ENCODE measurements around the gene PYY. TPM values are rescaled to one million over a fixed set of nuclear protein-coding genes. Genes with fewer than 3 reads are reported as not detected.

The PYY gene
- total and polyA plus RNA-seq, 4 donors: 0.05 to 0.25 TPM; not detected in 2

- no peak overlapping the region for H3K27ac ChIP-seq (ENCODE audit: low read depth in 1 of 2, low read length in 1 of 2)
- H3K4me1 ChIP-seq (ENCODE audit: control insufficient read depth in 5 of 5, insufficient read depth in 5 of 5, low read length in 5 of 5): peaks cover 0 to 9% (median 3%) of the 10 kb centered on the region in 5 donors
- DNase-seq (no peak), ATAC-seq (ENCODE audit: insufficient read depth, low FRiP score) (no peak)
- 21 to 23% methylated on average over 5 of the region's 5 CpGs for WGBS, 2 donors
- H3K36me3 ChIP-seq (ENCODE audit: control insufficient read depth in 4 of 4, insufficient read depth in 4 of 4, low read length in 4 of 4): no peaks in the 10 kb centered on the region
- no peak for TF ChIP-seq CTCF (IDR thresholded peaks at IDR 0.05; ENCODE audit: control extremely low read depth, extremely low read depth)
- H3K9ac ChIP-seq (ENCODE audit: insufficient read depth in 1 of 2, low read length in 2 of 2): no peak overlapping the region
- H3K4me3 ChIP-seq: no peak overlapping the region
- no peaks in the 10 kb centered on the region for H3K9me3 ChIP-seq (ENCODE audit: control insufficient read depth in 4 of 4, insufficient read depth in 3 of 4, low read length in 3 of 4)
- H3K27me3 ChIP-seq (ENCODE audit: control insufficient read depth in 3 of 3, insufficient read depth in 3 of 3, low read length in 2 of 3): peaks cover 0 to 41% (median 36%) of the 10 kb centered on the region in 3 donors
These were observed 29.4 kb upstream of the PYY start for GRCh38 chr17:43983196-43983514.

GRCh38 chr17:43982171-43982570 lies 28.4 kb upstream of the PYY start:
- Histone ChIP-seq H3K27me3 (ENCODE audit: control insufficient read depth in 3 of 3, insufficient read depth in 3 of 3, low read length in 2 of 3) (peaks cover 0 to 36% (median 36%) of the 10 kb centered on the region in 3 donors), H3K4me3 (no peak overlapping the region), H3K36me3 (ENCODE audit: control insufficient read depth in 4 of 4, insufficient read depth in 4 of 4, low read length in 4 of 4) (no peaks in the 10 kb centered on the region), H3K9ac (ENCODE audit: insufficient read depth in 1 of 2, low read length in 2 of 2) (no peak overlapping the region), H3K27ac (ENCODE audit: low read depth in 1 of 2, low read length in 1 of 2) (no peak overlapping the region), H3K9me3 (ENCODE audit: control insufficient read depth in 4 of 4, insufficient read depth in 3 of 4, low read length in 3 of 4) (no peaks in the 10 kb centered on the region), H3K4me1 (ENCODE audit: control insufficient read depth in 5 of 5, insufficient read depth in 5 of 5, low read length in 5 of 5) (peaks cover 0 to 9% (median 3%) of the 10 kb centered on the region in 5 donors)
- 80 to 89% methylated on average over 2 of the region's 2 CpGs for WGBS, 2 donors
- no peak for TF ChIP-seq CTCF (IDR thresholded peaks at IDR 0.05; ENCODE audit: control extremely low read depth, extremely low read depth)
- ATAC-seq (ENCODE audit: insufficient read depth, low FRiP score) (no peak), DNase-seq (no peak)

GRCh38 chr17:43979671-43980070 lies 25.9 kb upstream of the PYY start:
- H3K27me3 ChIP-seq (ENCODE audit: control insufficient read depth in 3 of 3, insufficient read depth in 3 of 3, low read length in 2 of 3): peaks cover 0 to 27% (median 23%) of the 10 kb centered on the region in 3 donors

More at GRCh38 chr17:43979671-43980070, 25.9 kb upstream of the PYY start:
- Histone ChIP-seq H3K9me3 (ENCODE audit: control insufficient read depth in 4 of 4, insufficient read depth in 3 of 4, low read length in 3 of 4) (no peaks in the 10 kb centered on the region), H3K36me3 (ENCODE audit: control insufficient read depth in 4 of 4, insufficient read depth in 4 of 4, low read length in 4 of 4) (no peaks in the 10 kb centered on the region), H3K4me3 (no peak overlapping the region), H3K9ac (ENCODE audit: insufficient read depth in 1 of 2, low read length in 2 of 2) (no peak overlapping the region), H3K4me1 (ENCODE audit: control insufficient read depth in 5 of 5, insufficient read depth in 5 of 5, low read length in 5 of 5) (peaks cover 0 to 9% (median 0%) of the 10 kb centered on the region in 5 donors), H3K27ac (ENCODE audit: low read depth in 1 of 2, low read length in 1 of 2) (no peak overlapping the region)
- WGBS, 2 donors: 86 to 92% methylated on average over 4 of the region's 4 CpGs
- no peak for DNase-seq
- ATAC-seq (ENCODE audit: insufficient read depth, low FRiP score): no peak
- no peak for TF ChIP-seq CTCF (IDR thresholded peaks at IDR 0.05; ENCODE audit: control extremely low read depth, extremely low read depth)

Measured in lung (tissue), 12 donors.